Liver (tissue), 9 donors: ENCODE measurements around the gene LYST. TPM values are rescaled to one million over a fixed set of nuclear protein-coding genes. Genes with fewer than 3 reads are reported as not detected.

Source experiments
- DNase-seq: peaks from one replicate; pipeline ENCODE4 v3.0.0-alpha.2; 2017; ENCODE audit warnings: low spot score
- H3K27ac ChIP-seq, 2 donors: one replicate each; pipeline ENCODE4 v1.7.0; 2013; ENCODE audit warnings: inconsistent platforms in 2 of 2, low read length in 2 of 2, control low read depth in 1 of 2, low read depth in 1 of 2, mild to moderate bottlenecking in 1 of 2
- H3K27me3 ChIP-seq, 4 donors: one replicate each; pipeline versions ENCODE4 v1.6.1 to v1.7.0; 2013; ENCODE audit warnings: low read length in 3 of 4, inconsistent platforms in 1 of 4, mild to moderate bottlenecking in 1 of 4, moderate library complexity in 1 of 4; ENCODE audit not compliant: control insufficient read depth in 4 of 4, insufficient read depth in 4 of 4
- H3K36me3 ChIP-seq, 4 donors: one replicate each; pipeline versions ENCODE4 v1.6.1 to v1.7.0; 2013; ENCODE audit warnings: low read length in 3 of 4, mild to moderate bottlenecking in 3 of 4, low read depth in 1 of 4, moderate library complexity in 1 of 4; ENCODE audit not compliant: control insufficient read depth in 4 of 4, insufficient read depth in 3 of 4
- H3K4me1 ChIP-seq, 4 donors: one replicate each; pipeline versions ENCODE4 v1.6.1 to v1.7.0; 2013; ENCODE audit warnings: low read length in 3 of 4, mild to moderate bottlenecking in 3 of 4, moderate library complexity in 1 of 4; ENCODE audit not compliant: control insufficient read depth in 4 of 4, insufficient read depth in 4 of 4
- H3K4me3 ChIP-seq, 3 donors: one replicate each; pipeline versions ENCODE4 v1.6.1 to v1.7.0; 2013; ENCODE audit warnings: low read length in 3 of 3, control low read depth in 1 of 3, low read depth in 1 of 3, mild to moderate bottlenecking in 1 of 3
- H3K9ac ChIP-seq, 2 donors: one replicate each; pipeline ENCODE4 v1.7.0; 2013; ENCODE audit warnings: low read length in 2 of 2, mild to moderate bottlenecking in 2 of 2, moderate library complexity in 2 of 2, control low read depth in 1 of 2, low read depth in 1 of 2
- H3K9me3 ChIP-seq, 4 donors: one replicate each; pipeline versions ENCODE4 v1.6.1 to v1.7.0; 2013; ENCODE audit warnings: low read length in 3 of 4; ENCODE audit not compliant: control insufficient read depth in 4 of 4
- FOXA1 ChIP-seq: IDR thresholded peaks from 2 replicates; pipeline ENCODE4 v1.6.1; 2016; ENCODE audit warnings: antibody characterized with exemption
- FOXA2 ChIP-seq: IDR thresholded peaks from 2 replicates; pipeline ENCODE4 v1.6.1; 2016; ENCODE audit warnings: antibody characterized with exemption
- HNF4A ChIP-seq, 2 donors: conservative IDR thresholded peaks; 2 replicates each; pipeline ENCODE4 v1.6.1; 2016; ENCODE audit warnings: antibody characterized with exemption in 2 of 2, mild to moderate bottlenecking in 2 of 2
- JUND ChIP-seq, 2 donors: IDR thresholded peaks; 2 replicates each; pipeline ENCODE4 v1.6.1; 2016; ENCODE audit warnings: antibody characterized with exemption in 2 of 2
- NR2F2 ChIP-seq: IDR thresholded peaks from 2 replicates; pipeline ENCODE4 v1.6.1; 2016; ENCODE audit warnings: antibody characterized with exemption
- RAD21 ChIP-seq, 2 donors: IDR thresholded peaks; 2 replicates each; pipeline ENCODE4 v1.6.1; 2016; ENCODE audit warnings: antibody characterized with exemption in 2 of 2, mild to moderate bottlenecking in 2 of 2
- RXRA ChIP-seq, 2 donors: IDR thresholded peaks; 2 replicates each; pipeline ENCODE4 v1.6.1; 2017 to 2018; ENCODE audit warnings: antibody characterized with exemption in 2 of 2, mild to moderate bottlenecking in 1 of 2
- SP1 ChIP-seq: IDR thresholded peaks from 2 replicates; pipeline ENCODE4 v1.6.1; 2018; ENCODE audit warnings: antibody characterized with exemption, mild to moderate bottlenecking
- TAF1 ChIP-seq: conservative IDR thresholded peaks from 2 replicates; pipeline ENCODE4 v1.6.1; 2016; ENCODE audit warnings: antibody characterized with exemption, mild to moderate bottlenecking
- YY1 ChIP-seq: IDR thresholded peaks from 2 replicates; pipeline ENCODE4 v1.6.1; 2016; ENCODE audit warnings: antibody characterized with exemption, mild to moderate bottlenecking
- WGBS: extraction: QIAGEN DNeasy Blood & Tissue Kit; methylation state at CpG from one replicate; pipeline ENCODE4 v1.1.7; 2013; 5-methylcytosine and 5-hydroxymethylcytosine counted together
- polyA plus RNA-seq, 2 donors: library from polyadenylated mRNA; stranded (reverse) in 1 of 2; unstranded in 1 of 2; fragments of 200-250 nt in 1 of 2; fragments of >200 nt in 1 of 2; fragmentation: Nextera tagmentation in 1 of 2; extraction: Ambion mirVana in 1 of 2; gene quantifications; one replicate each; pipeline versions ENCODE4 v1.2.1 to v1.2.3, GENCODE V29; 2013 to 2015
- total RNA-seq, 2 donors: library from RNA; depleted of rRNA; stranded (reverse); fragments of >200 nt; gene quantifications; one replicate each; pipeline ENCODE4 v1.2.3, GENCODE V29; 2014
- TF ChIP-seq, protein P1 (sequence below): IDR thresholded peaks from 2 replicates; pipeline ENCODE4 v1.6.1; 2016; ENCODE audit warnings: antibody characterized with exemption
- TF ChIP-seq, protein P2 (sequence below): IDR thresholded peaks from 2 replicates; pipeline ENCODE4 v1.6.1; 2016; ENCODE audit warnings: antibody characterized with exemption
- TF ChIP-seq, protein P3 (sequence below): fragments of 150-350 bp; IDR thresholded peaks from 2 replicates; pipeline ENCODE4 v1.5.1; 2017; ENCODE audit warnings: improper control_type of control experiment, low read depth, low read length; ENCODE audit not compliant: missing input control
- TF ChIP-seq, protein P4 (sequence below): IDR thresholded peaks from 2 replicates; pipeline ENCODE4 v1.6.1; 2016; ENCODE audit warnings: antibody characterized with exemption, mild to moderate bottlenecking
- TF ChIP-seq, protein P5 (sequence below): IDR thresholded peaks from 2 replicates; pipeline ENCODE4 v1.6.1; 2016; ENCODE audit warnings: antibody characterized with exemption
- donor health status: healthy.
- donor health status: healthy.
- donor health status: healthy.
- donor health status: healthy.
- donor health status: healthy.

LYST gene
- total and polyA plus RNA-seq, 4 donors: 3.4 to 45.9 (median 14.2) TPM

DNA sequence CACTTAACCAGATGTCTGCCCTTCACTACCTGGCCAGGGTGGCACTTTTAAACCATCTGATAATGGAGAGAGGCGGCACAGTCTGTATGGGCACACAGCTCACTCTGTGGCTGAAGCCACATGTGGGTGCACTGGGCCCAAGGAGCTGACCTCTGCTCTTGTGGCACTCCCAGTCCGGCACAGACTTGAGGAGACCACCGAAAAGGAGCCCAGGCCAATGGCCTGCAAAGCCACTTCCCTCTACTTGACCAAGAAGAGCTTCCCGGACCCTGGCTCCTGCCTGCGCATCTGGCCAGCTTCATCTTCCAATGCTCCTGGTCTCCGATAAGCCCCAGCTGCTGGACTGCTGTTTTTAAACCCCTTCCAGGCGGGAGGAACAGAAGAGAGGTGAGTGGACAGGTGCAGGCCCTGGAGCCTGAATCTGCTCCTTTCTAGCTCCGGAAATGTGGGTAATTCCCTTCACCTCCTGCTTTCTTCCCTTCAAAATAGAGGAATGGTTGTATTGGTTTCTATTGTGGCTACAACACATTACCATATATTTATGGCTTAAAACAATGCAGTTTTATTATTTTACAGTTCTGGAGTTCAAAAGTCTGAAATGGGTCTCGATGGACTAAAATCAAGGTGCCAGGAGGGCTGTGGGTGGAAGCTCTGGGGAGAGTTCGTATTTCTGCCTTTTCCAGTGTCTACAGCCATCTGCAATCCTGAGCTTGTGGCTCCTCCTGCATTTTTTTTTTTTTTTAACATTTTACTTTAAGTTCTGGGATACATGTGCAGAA lies 228.8 kb downstream of the LYST start:
- Histone ChIP-seq H3K9ac (no peak overlapping the region), H3K9me3 (no peaks in the 10 kb centered on the region), H3K27ac (no peak overlapping the region), H3K4me1 (no peaks in the 10 kb centered on the region), H3K27me3 (no peaks in the 10 kb centered on the region), H3K36me3 (no peaks in the 10 kb centered on the region), H3K4me3 (no peak overlapping the region)
- TF ChIP-seq TAF1 (no peak), YY1 (no peak), RXRA (IDR thresholded peaks at IDR 0.05) (no peak), HNF4A (conservative IDR thresholded peaks at IDR 0.05) (no peak), FOXA2 (no peak), JUND (IDR thresholded peaks at IDR 0.05) (no peak), RAD21 (IDR thresholded peaks at IDR 0.05) (no peak)
- TF ChIP-seq, protein P1, sequence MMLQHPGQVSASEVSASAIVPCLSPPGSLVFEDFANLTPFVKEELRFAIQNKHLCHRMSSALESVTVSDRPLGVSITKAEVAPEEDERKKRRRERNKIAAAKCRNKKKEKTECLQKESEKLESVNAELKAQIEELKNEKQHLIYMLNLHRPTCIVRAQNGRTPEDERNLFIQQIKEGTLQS: no peak
- TF ChIP-seq, protein P2, sequence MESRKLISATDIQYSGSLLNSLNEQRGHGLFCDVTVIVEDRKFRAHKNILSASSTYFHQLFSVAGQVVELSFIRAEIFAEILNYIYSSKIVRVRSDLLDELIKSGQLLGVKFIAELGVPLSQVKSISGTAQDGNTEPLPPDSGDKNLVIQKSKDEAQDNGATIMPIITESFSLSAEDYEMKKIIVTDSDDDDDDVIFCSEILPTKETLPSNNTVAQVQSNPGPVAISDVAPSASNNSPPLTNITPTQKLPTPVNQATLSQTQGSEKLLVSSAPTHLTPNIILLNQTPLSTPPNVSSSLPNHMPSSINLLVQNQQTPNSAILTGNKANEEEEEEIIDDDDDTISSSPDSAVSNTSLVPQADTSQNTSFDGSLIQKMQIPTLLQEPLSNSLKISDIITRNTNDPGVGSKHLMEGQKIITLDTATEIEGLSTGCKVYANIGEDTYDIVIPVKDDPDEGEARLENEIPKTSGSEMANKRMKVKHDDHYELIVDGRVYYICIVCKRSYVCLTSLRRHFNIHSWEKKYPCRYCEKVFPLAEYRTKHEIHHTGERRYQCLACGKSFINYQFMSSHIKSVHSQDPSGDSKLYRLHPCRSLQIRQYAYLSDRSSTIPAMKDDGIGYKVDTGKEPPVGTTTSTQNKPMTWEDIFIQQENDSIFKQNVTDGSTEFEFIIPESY: no peak
- TF ChIP-seq, protein P3, sequence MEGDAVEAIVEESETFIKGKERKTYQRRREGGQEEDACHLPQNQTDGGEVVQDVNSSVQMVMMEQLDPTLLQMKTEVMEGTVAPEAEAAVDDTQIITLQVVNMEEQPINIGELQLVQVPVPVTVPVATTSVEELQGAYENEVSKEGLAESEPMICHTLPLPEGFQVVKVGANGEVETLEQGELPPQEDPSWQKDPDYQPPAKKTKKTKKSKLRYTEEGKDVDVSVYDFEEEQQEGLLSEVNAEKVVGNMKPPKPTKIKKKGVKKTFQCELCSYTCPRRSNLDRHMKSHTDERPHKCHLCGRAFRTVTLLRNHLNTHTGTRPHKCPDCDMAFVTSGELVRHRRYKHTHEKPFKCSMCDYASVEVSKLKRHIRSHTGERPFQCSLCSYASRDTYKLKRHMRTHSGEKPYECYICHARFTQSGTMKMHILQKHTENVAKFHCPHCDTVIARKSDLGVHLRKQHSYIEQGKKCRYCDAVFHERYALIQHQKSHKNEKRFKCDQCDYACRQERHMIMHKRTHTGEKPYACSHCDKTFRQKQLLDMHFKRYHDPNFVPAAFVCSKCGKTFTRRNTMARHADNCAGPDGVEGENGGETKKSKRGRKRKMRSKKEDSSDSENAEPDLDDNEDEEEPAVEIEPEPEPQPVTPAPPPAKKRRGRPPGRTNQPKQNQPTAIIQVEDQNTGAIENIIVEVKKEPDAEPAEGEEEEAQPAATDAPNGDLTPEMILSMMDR: no peak
- 87% methylated on average over 10 of the region's 10 CpGs for WGBS
- no peak for DNase-seq

DNA sequence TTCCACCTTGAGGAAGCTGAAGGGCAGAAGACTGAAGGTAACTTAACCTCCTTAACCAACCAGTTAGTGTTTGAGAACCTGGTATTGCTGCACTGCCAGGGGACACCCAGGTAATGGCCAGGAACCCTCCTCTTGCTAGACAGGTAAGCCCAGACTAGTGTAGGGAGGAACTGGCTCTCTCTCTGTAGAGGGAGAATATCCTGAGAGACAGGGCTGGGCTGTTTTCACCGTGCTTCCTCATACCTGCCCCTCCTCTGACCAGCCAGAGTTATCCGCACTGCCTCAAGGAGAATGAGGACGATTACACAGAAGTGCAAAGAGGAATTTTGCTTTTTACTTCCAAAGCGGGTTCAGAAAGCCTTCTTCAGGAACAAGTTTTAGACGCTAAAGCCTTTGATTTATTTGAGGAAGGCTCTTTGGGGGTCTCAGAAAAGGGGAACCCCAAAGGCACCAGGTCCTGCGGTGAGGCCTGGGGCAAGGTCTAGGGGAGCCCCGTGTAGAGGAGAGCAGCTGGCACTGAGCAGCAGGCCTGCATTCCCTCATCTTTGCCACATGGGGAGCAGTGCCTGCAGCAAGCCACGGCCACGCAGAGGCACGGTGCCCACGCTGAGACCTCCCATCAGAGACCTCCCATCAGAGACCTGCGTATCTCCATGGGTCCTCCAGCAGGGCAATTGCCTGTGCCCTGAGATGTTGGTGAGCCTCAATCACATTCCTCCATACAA lies 230.6 kb downstream of the LYST start:
- WGBS: 73% methylated on average over 12 of the region's 12 CpGs
- no peak for DNase-seq

More for the DNA sequence above, 230.6 kb downstream of the LYST start:
- H3K4me1 ChIP-seq: no peaks in the 10 kb centered on the region
- no peaks in the 10 kb centered on the region for H3K27me3 ChIP-seq
- no peaks in the 10 kb centered on the region for H3K36me3 ChIP-seq
- H3K9me3 ChIP-seq: no peaks in the 10 kb centered on the region
- no peak overlapping the region for H3K4me3 ChIP-seq
- no peak overlapping the region for H3K9ac ChIP-seq
- TF ChIP-seq NR2F2 (no peak), FOXA1 (no peak), TAF1 (no peak), HNF4A (conservative IDR thresholded peaks at IDR 0.05) (no peak), YY1 (no peak), SP1 (no peak)
- TF ChIP-seq, protein P4, sequence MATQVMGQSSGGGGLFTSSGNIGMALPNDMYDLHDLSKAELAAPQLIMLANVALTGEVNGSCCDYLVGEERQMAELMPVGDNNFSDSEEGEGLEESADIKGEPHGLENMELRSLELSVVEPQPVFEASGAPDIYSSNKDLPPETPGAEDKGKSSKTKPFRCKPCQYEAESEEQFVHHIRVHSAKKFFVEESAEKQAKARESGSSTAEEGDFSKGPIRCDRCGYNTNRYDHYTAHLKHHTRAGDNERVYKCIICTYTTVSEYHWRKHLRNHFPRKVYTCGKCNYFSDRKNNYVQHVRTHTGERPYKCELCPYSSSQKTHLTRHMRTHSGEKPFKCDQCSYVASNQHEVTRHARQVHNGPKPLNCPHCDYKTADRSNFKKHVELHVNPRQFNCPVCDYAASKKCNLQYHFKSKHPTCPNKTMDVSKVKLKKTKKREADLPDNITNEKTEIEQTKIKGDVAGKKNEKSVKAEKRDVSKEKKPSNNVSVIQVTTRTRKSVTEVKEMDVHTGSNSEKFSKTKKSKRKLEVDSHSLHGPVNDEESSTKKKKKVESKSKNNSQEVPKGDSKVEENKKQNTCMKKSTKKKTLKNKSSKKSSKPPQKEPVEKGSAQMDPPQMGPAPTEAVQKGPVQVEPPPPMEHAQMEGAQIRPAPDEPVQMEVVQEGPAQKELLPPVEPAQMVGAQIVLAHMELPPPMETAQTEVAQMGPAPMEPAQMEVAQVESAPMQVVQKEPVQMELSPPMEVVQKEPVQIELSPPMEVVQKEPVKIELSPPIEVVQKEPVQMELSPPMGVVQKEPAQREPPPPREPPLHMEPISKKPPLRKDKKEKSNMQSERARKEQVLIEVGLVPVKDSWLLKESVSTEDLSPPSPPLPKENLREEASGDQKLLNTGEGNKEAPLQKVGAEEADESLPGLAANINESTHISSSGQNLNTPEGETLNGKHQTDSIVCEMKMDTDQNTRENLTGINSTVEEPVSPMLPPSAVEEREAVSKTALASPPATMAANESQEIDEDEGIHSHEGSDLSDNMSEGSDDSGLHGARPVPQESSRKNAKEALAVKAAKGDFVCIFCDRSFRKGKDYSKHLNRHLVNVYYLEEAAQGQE: no peak
- TF ChIP-seq, protein P5, sequence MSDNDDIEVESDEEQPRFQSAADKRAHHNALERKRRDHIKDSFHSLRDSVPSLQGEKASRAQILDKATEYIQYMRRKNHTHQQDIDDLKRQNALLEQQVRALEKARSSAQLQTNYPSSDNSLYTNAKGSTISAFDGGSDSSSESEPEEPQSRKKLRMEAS: no peak
- H3K27ac ChIP-seq: no peak overlapping the region
